Erythroblast (primary cell): ENCODE data around the gene FBXW5.

Experiments
- GATA1 ChIP-seq: IDR thresholded peaks from 2 replicates; pipeline ENCODE4 v1.6.1; 2011; ENCODE audit warnings: low read depth, mild to moderate bottlenecking, control low read depth, low read length, moderate library complexity
- POLR2A ChIP-seq: IDR thresholded peaks from 2 replicates; pipeline ENCODE4 v1.6.1; 2011; ENCODE audit warnings: mild to moderate bottlenecking, low read length

DNA sequence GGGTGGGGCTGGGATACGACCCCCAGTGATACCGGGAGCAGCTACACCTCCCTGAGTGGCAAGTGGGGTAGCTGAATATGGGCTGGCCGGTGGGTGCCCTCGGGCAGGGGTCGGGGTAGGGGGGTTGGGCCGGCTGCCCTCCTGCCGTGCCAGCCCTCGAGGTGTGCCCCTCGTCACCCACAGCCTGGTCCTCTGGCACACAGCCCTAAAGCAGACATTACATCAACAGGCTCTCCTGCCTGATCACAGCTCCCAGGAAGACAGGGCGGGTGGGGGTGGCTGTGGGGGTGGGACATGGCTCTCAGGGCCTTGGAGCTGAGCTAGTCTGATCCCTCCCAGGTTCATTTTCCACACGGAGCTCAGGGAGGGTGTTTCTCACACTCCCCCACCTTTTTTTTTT is 23.2 kb downstream of the FBXW5 start:
- TF ChIP-seq POLR2A (no peak), GATA1 (no peak)
